Activated CD8-positive, alpha-beta T cell treated with anti-CD3 and anti-CD28 coated beads, Interleukin-2, amount 10 ng/mL, durations not matched to agents 7 days and 5 days (primary cell): Measurements from ENCODE around the gene AGBL1. TPM values are rescaled to one million over a fixed set of nuclear protein-coding genes. Genes with fewer than 3 reads are reported as not detected.
A peak's percentile ranks its signal among the peaks of the same experiment; 100 is the strongest.

Experiments used
- ATAC-seq: fragments of 150-1000 bp; cut with Tn5 transposase; one replicate; pipeline ENCODE4 v1.10.0; 2021; ENCODE audit warnings: moderate library complexity
- CTCF ChIA-PET: fragments of 350-600 bp; sonication (Branson Sonifier 250); formaldehyde crosslinking; loops from one replicate; lab custom pipeline; 2021; ENCODE audit warnings: antibody characterized with exemption; lab: Charles Lee
- POLR2A ChIA-PET: fragments of 350-600 bp; sonication (Branson Sonifier 250); formaldehyde crosslinking; loops from one replicate; lab custom pipeline; 2021; ENCODE audit warnings: antibody characterized with exemption; lab: Charles Lee
- DNase-seq: peaks from one replicate; pipeline ENCODE4 v3.0.0-alpha.2; 2020
- H3K27ac Mint-ChIP-seq: one replicate; pipeline ENCODE4 v1.8.0; 2021; ENCODE audit warnings: mild to moderate bottlenecking, mixed read lengths
- H3K27me3 Mint-ChIP-seq: one replicate; pipeline ENCODE4 v1.8.0; 2021; ENCODE audit warnings: low read depth, mixed read lengths
- H3K36me3 Mint-ChIP-seq: one replicate; pipeline ENCODE4 v1.8.0; 2021; ENCODE audit warnings: low read depth, mixed read lengths
- H3K4me1 Mint-ChIP-seq: one replicate; pipeline ENCODE4 v1.8.0; 2021; ENCODE audit warnings: low read depth, mixed read lengths
- H3K4me3 Mint-ChIP-seq: one replicate; pipeline ENCODE4 v1.8.0; 2021; ENCODE audit warnings: mild to moderate bottlenecking, mixed read lengths
- H3K9me3 Mint-ChIP-seq: one replicate; pipeline ENCODE4 v1.8.0; 2022; ENCODE audit warnings: mixed read lengths; ENCODE audit not compliant: insufficient read depth
- total RNA-seq, 2 experiments: library from RNA; stranded (reverse); gene quantifications; one replicate each; pipeline ENCODE4 v1.2.3, GENCODE V29; 2021

Gene AGBL1
- total RNA-seq, 2 experiments from 2014 or later: not detected

DNA sequence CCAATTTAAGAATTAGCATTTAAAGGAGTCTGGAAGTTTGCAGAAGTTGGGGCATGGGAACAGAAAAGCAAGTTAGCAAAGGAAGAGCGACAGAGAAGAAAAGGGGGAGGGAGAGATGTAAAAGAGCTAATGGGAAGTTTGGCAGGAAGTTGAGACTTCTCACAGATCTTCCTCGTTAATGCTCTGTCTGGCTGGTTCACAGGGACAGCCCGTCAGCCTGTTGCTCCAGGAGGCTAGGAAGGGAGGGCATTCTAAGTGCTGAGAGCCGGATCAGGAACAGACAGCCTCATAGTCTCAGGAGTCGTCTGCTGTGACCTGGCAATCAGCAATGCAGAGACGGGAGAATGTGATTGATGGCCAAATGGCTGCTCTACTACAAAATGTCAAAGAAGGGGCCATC is 150.3 kb downstream of the AGBL1 start:
- H3K9me3 Mint-ChIP-seq: no peaks in the 10 kb centered on the region
- no peak for DNase-seq
- POLR2A ChIA-PET: no interaction called here
- ATAC-seq: no peak
- no peaks in the 10 kb centered on the region for H3K36me3 Mint-ChIP-seq
- peaks cover 3% of the 10 kb centered on the region for H3K27me3 Mint-ChIP-seq
- CTCF ChIA-PET: no interaction called here
- no peak overlapping the region for H3K27ac Mint-ChIP-seq
- no peak overlapping the region for H3K4me3 Mint-ChIP-seq
- H3K4me1 Mint-ChIP-seq: no peaks in the 10 kb centered on the region

DNA sequence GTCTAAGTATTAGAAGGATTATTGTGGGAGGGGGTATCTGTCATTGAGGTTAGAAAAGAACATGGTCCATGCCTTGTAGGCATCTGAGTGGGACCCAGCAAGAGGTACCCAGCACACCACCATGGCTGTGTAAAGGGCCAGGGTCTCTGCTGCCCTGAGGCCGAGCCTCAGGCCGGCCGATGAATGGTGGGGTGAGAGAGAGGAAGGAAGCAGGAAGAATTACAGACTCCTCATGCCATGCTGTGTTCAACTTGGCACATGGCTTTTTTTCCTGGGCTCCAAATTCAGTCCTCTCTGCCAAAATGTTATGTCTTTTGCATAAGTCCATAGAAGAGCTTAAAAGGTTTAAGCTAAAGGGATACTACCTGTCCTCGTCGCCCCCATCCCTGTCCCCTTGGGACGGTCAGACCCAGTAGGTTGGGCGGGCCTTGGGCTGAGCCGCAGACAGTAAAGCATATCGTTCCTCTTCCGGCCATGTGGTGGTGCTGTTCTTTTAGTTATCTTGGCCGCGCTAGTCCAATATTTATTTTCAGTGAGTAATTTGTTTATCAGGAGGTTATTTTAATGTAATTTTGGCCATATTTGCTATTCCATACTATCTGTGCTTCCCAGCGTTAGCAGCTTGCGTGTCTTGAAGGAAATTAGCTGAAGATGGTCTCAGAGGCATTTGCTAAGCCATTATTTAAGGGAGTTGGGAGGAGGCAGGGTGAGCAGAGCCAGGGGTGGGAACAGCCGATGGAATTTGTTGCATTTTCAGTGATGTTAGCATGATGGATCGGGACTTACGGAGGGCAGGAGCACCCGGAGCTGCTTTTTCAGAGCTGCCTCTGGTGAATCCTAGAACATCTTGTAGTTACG is 152.4 kb downstream of the AGBL1 start:
- no peaks in the 10 kb centered on the region for H3K9me3 Mint-ChIP-seq
- no peaks in the 10 kb centered on the region for H3K36me3 Mint-ChIP-seq
- POLR2A ChIA-PET: no interaction called here
- H3K4me1 Mint-ChIP-seq: no peaks in the 10 kb centered on the region
- DNase-seq (peak; percentile 34), ATAC-seq (peak; percentile 60)
- no peak overlapping the region for H3K4me3 Mint-ChIP-seq
- no peak overlapping the region for H3K27ac Mint-ChIP-seq
- H3K27me3 Mint-ChIP-seq: peaks cover 7% of the 10 kb centered on the region
- CTCF ChIA-PET: interaction anchor here (0.9 to 2.1 kb wide), 6 partner anchors 10 to 831 kb away, joined by 3 to 7 read pairs (median 4); no protein-coding TSS in a partner anchor

DNA sequence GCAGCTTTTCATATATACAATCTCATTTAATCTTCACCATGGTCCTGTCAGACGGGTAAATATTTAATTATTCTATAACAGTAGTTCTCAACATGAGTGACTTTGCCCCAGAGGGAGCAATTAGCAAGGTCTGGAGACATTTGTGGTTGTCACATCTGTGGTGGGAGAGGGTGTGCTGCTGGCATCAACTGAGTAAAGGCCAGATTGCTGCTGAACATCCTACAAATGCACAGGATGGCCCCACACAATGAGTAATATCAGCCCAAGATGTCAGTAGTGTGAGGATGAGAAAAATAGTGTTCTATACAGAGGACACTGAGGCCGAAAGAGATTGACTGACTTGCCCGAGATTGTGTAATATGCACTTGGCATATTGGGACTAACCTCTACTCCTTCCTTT is 156.0 kb downstream of the AGBL1 start:
- no peaks in the 10 kb centered on the region for H3K9me3 Mint-ChIP-seq
- POLR2A ChIA-PET: no interaction called here
- H3K27ac Mint-ChIP-seq: no peak overlapping the region
- no peaks in the 10 kb centered on the region for H3K36me3 Mint-ChIP-seq
- CTCF ChIA-PET: no interaction called here
- ATAC-seq: no peak
- no peak for DNase-seq
- H3K4me1 Mint-ChIP-seq: no peaks in the 10 kb centered on the region
- H3K27me3 Mint-ChIP-seq: peaks cover 9% of the 10 kb centered on the region
- no peak overlapping the region for H3K4me3 Mint-ChIP-seq

DNA sequence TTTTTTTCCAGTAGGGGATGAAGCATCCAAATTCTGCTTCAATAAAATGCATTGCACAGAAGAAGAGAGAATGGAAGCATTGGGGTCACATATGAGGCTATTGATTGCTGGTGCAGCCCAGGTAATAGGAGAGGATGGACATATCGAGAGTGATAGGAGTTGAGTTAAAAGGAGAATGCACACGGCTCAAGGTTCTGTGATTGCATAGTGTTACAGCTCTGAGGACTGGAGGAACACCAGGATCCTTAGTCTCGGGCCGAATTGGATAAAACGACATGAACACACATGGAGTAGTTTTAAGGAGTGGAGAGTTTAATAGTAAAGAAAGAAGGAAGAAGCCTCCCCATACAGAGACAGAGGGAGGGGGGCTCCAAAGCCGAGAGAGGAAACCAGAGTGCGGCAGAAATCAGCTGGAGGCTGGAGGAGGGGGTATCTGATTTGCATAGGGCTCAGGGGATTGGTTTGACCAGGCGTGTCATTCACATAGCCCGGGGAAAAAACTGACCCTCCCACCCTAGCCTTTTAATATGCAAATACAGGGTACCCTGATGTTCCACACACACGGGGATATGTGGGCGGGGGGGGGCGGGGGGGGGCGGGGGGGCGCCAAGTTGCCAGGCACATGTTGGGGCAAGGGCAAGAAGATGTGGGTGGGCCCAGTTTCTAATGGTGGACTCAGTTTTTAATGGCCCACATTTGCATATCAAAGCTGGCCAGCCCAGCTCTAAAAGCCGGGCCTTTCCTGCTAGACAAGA is 156.9 kb downstream of the AGBL1 start:
- Mint-ChIP-seq H3K27ac (no peak overlapping the region), H3K4me3 (no peak overlapping the region), H3K9me3 (no peaks in the 10 kb centered on the region), H3K36me3 (no peaks in the 10 kb centered on the region), H3K4me1 (no peaks in the 10 kb centered on the region), H3K27me3 (peaks cover 9% of the 10 kb centered on the region)
- ATAC-seq: no peak
- CTCF ChIA-PET: no interaction called here
- POLR2A ChIA-PET: no interaction called here
- no peak for DNase-seq

DNA sequence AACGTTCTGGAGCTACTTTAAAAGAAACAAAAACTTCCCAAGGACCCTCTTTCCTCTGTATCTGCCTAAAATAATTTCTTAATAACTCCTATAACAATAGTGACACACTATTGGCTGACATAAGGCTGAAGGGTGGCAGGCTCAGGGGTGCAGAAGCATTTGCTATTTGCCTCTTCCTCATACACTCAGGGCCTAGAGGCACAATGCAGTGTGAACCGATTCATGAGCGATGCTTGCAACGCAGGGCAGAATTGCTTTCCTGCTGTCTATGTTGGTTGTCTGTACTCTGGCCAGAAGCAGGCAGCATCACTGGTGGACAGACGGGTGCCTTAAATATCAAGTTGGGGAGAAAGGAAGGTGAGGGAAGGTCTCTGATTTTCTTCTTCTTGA is 157.4 kb downstream of the AGBL1 start:
- POLR2A ChIA-PET: no interaction called here

DNA sequence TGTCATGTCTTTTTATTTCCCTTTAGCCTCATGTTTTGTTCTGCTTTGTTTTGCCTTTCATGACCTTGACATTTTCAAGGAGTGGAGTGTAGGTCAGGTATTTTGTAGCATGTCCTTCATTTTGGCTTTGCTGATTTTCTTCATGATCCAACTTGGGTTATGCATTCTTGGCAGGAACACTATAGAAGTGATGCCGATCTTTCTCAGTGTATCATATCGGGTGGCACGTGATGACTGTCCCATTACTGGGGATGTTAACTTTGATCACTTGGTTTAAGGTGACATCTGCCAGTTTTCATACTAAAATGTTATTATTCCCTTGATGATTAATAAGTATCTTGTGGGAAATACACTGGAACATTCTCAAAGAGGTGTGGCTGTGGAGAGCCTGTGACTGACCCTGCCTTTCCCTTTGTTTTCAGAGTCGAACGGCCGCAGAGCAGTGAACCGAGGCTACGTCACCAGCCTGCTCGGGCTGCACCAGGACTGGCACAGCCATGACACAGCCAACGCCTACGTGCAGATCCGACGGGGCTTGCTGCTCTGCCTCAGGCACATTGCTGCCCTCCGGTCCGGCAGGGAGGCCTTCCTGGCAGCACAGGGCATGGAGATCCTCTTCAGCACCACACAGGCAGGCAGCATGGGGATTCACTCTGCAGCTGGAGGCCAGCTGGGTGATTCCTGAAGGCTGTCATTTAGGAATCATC is 167.7 kb downstream of the AGBL1 start:
- Mint-ChIP-seq H3K4me1 (no peaks in the 10 kb centered on the region), H3K9me3 (no peaks in the 10 kb centered on the region), H3K27me3 (no peaks in the 10 kb centered on the region), H3K4me3 (no peak overlapping the region), H3K27ac (no peak overlapping the region), H3K36me3 (no peaks in the 10 kb centered on the region)
- ChIA-PET POLR2A (no interaction called here), CTCF (no interaction called here)
- no peak for DNase-seq
- ATAC-seq: no peak

More for the DNA sequence above, 157.4 kb downstream of the AGBL1 start:
- H3K36me3 Mint-ChIP-seq: no peaks in the 10 kb centered on the region
- ATAC-seq (no peak), DNase-seq (no peak)
- CTCF ChIA-PET: no interaction called here
- no peak overlapping the region for H3K27ac Mint-ChIP-seq
- no peak overlapping the region for H3K4me3 Mint-ChIP-seq
- H3K9me3 Mint-ChIP-seq: no peaks in the 10 kb centered on the region
- H3K4me1 Mint-ChIP-seq: no peaks in the 10 kb centered on the region
- peaks cover 8% of the 10 kb centered on the region for H3K27me3 Mint-ChIP-seq

DNA sequence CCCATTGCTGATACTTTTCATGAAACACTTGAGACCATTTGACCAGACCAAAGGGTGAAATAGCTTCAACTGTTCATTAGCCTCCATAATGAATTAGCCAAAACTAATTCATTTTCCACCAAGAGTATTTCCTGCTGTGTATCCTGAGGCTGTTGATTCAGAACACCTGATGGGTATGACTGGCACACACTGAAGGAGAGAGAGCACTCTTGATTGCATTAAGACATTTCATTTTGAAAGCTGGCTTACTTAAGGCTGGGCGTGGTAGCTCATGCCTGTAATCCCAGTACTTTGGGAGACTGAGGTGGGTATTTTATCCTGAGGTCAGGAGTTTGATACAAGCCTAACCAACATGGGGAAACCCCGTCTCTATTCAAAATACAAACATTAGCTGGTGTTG is 175.6 kb downstream of the AGBL1 start:
- ATAC-seq: no peak

DNA sequence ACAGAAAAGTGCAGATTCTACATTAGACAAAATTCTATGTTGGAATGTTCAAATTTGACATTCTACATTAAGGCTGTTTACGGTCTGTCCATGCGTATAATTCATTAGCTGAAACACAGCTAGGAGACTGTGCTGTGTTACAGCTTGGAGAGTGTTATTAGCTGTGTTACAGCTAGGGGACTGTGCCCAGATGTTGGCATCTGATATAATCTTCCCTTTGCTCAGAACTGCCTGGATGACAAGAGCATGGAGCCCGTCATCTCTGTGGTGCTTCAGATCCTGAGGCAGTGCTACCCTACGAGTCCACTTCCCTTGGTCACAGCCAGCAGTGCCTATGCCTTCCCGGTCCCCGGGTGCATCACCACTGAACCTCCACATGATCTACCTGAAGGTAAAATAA is 177.0 kb downstream of the AGBL1 start:
- no peaks in the 10 kb centered on the region for H3K36me3 Mint-ChIP-seq
- ChIA-PET CTCF (interaction anchor here (1.3 kb wide), 1 partner anchor 14 kb away, joined by 3 read pairs; no protein-coding TSS in a partner anchor), POLR2A (no interaction called here)
- DNase-seq: no peak
- H3K27ac Mint-ChIP-seq: no peak overlapping the region
- H3K4me3 Mint-ChIP-seq: no peak overlapping the region
- no peak for ATAC-seq
- no peaks in the 10 kb centered on the region for H3K9me3 Mint-ChIP-seq
- no peaks in the 10 kb centered on the region for H3K4me1 Mint-ChIP-seq
- no peaks in the 10 kb centered on the region for H3K27me3 Mint-ChIP-seq

More for the DNA sequence above, 175.6 kb downstream of the AGBL1 start:
- Mint-ChIP-seq H3K9me3 (no peaks in the 10 kb centered on the region), H3K36me3 (no peaks in the 10 kb centered on the region), H3K4me1 (no peaks in the 10 kb centered on the region), H3K27ac (no peak overlapping the region), H3K27me3 (no peaks in the 10 kb centered on the region), H3K4me3 (no peak overlapping the region)
- no peak for DNase-seq
- CTCF ChIA-PET: interaction anchor here (0.6 kb wide), 1 partner anchor 24 kb away, joined by 4 read pairs; no protein-coding TSS in a partner anchor
- POLR2A ChIA-PET: no interaction called here

DNA sequence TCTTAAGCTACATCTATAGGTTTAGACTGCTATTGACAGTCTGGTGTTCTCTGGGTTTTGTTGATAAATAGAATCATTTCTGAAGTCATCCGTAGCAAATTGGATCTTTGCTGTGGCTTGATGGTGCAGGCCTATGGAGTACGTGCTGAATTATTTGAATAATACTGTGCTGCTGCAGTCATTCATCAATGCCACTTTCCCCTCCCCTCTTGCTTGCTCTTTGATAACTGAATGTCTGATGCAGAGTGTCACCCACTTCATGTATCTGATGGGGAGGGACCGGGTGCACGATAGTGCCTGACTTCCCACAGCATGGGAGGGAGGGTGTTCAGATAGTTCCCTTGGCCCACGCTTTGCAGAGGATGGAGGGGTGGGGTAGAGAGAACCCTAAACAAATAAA is 179.9 kb downstream of the AGBL1 start:
- Mint-ChIP-seq H3K4me1 (no peaks in the 10 kb centered on the region), H3K27me3 (no peaks in the 10 kb centered on the region), H3K9me3 (no peaks in the 10 kb centered on the region), H3K27ac (no peak overlapping the region), H3K4me3 (no peak overlapping the region), H3K36me3 (no peaks in the 10 kb centered on the region)
- POLR2A ChIA-PET: no interaction called here
- ATAC-seq (no peak), DNase-seq (no peak)
- CTCF ChIA-PET: no interaction called here

DNA sequence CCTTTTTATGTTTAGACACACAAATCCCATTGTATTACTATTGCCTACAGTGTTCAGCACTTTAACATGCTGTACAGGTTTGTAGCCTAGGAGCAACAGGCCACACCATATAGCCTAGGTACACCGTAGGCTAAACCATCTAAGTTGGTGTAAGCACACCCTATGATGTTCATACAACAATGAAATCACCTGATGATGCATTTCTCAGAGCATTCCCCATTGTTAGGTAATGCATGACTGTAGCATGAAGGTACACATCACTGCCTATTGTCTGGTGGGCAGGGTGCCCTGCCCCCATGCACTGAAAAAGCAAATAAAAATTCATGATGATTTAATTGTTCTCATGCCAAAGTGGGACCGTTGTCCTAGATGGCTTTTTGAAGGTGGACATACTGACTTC is 183.6 kb downstream of the AGBL1 start:
- Mint-ChIP-seq H3K4me1 (no peaks in the 10 kb centered on the region), H3K27ac (no peak overlapping the region), H3K27me3 (no peaks in the 10 kb centered on the region), H3K36me3 (no peaks in the 10 kb centered on the region), H3K4me3 (no peak overlapping the region), H3K9me3 (no peaks in the 10 kb centered on the region)
- CTCF ChIA-PET: no interaction called here
- ATAC-seq: no peak
- DNase-seq: no peak
- POLR2A ChIA-PET: no interaction called here

DNA sequence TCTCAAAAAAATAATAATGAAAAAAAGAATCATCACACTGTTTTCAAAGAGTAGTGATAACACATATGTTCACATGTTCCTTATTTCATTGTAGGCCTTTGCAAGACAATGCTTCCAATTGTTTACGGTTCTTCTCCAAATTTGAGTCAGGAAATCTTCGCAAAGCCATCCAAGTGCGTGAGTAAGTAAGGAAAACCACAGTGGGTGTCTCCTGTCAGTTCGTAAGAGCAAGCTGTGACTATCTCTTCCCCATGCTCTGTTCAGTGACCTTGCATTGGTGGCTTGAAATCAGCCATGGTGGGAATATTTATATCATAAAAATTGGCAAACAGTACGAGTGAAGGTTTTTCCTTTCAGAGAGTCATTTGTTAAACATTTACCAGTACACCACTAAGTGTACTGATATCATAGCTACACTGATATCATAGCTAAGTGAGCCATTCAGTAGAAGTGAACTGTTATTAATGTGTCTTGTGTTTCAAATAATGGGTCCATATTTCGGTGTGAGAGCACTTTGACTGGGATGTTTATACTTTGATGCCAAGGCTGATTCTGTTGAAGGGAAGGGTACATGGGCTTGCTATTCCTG is 187.3 kb downstream of the AGBL1 start:
- Mint-ChIP-seq H3K9me3 (no peaks in the 10 kb centered on the region), H3K27ac (no peak overlapping the region), H3K27me3 (no peaks in the 10 kb centered on the region), H3K36me3 (no peaks in the 10 kb centered on the region), H3K4me1 (no peaks in the 10 kb centered on the region), H3K4me3 (no peak overlapping the region)
- ATAC-seq: no peak
- POLR2A ChIA-PET: no interaction called here
- no peak for DNase-seq
- CTCF ChIA-PET: no interaction called here
